Hepatocyte (in vitro differentiated cells): Measurements from ENCODE around the gene AASDH. TPM values are rescaled to one million over a fixed set of nuclear protein-coding genes. Genes with fewer than 3 reads are reported as not detected.

Source experiments
- DNase-seq: peaks from one replicate; pipeline ENCODE4 v3.0.0-alpha.2; 2016; ENCODE audit warnings: low spot score
- H2AFZ ChIP-seq: fragments of 200-600 bp; sonication (generic); 2 replicates; pipeline ENCODE4 v1.6.0; 2016; ENCODE audit warnings: antibody characterized with exemption, mild to moderate bottlenecking
- H3K27ac ChIP-seq: fragments of 200-600 bp; sonication (generic); 2 replicates; pipeline ENCODE4 v1.5.1; 2016; ENCODE audit warnings: mild to moderate bottlenecking
- H3K27me3 ChIP-seq: fragments of 200-600 bp; sonication (generic); 2 replicates; pipeline ENCODE4 v1.6.1; 2016
- H3K36me3 ChIP-seq: fragments of 200-600 bp; sonication (generic); replicated peaks from 2 replicates; pipeline ENCODE4 v1.5.1; 2016; ENCODE audit warnings: low read depth; ENCODE audit not compliant: insufficient read depth
- H3K4me1 ChIP-seq: fragments of 200-600 bp; sonication (generic); 2 replicates; pipeline ENCODE4 v1.5.1; 2016; ENCODE audit warnings: mild to moderate bottlenecking, moderate library complexity; ENCODE audit not compliant: insufficient read depth
- H3K4me2 ChIP-seq: fragments of 200-600 bp; sonication (generic); 2 replicates; pipeline ENCODE4 v1.6.0; 2016
- H3K4me3 ChIP-seq: fragments of 200-600 bp; sonication (generic); 2 replicates; pipeline ENCODE4 v1.5.1; 2016; ENCODE audit warnings: mild to moderate bottlenecking
- H3K79me2 ChIP-seq: fragments of 200-600 bp; sonication (generic); 2 replicates; pipeline ENCODE4 v1.6.0; 2017; ENCODE audit warnings: mild to moderate bottlenecking
- H3K9me2 ChIP-seq: fragments of 200-600 bp; sonication (generic); replicated peaks from 2 replicates; pipeline ENCODE4 v1.6.0; 2017; ENCODE audit warnings: mild to moderate bottlenecking; ENCODE audit not compliant: insufficient read depth
- H3K9me3 ChIP-seq: fragments of 200-600 bp; sonication (generic); 2 replicates; pipeline ENCODE4 v1.5.1; 2016; ENCODE audit warnings: low read depth, mild to moderate bottlenecking
- H4K20me1 ChIP-seq: fragments of 200-600 bp; sonication (generic); 2 replicates; pipeline ENCODE4 v1.6.0; 2016; ENCODE audit warnings: mild to moderate bottlenecking; ENCODE audit not compliant: insufficient read depth, poor library complexity, severe bottlenecking
- CTCF ChIP-seq: fragments of 200-600 bp; sonication (generic); IDR thresholded peaks from 2 replicates; pipeline ENCODE4 v1.5.1; 2016; ENCODE audit warnings: antibody characterized with exemption, mild to moderate bottlenecking; ENCODE audit not compliant: poor library complexity
- EZH2 ChIP-seq: fragments of 200-600 bp; sonication (generic); IDR thresholded peaks from 2 replicates; pipeline ENCODE4 v1.6.1; 2016; ENCODE audit warnings: antibody characterized with exemption, mild to moderate bottlenecking, borderline replicate concordance
- EZH2phosphoT487 ChIP-seq: fragments of 200-600 bp; sonication (generic); IDR thresholded peaks from one replicate; pipeline ENCODE4 v1.6.1; 2018; ENCODE audit warnings: antibody characterized with exemption, mild to moderate bottlenecking, low read depth, moderate library complexity; ENCODE audit not compliant: unreplicated experiment, severe bottlenecking
- WGBS: methylation state at CpG from one replicate; pipeline ENCODE4 v1.1.6; 2016; ENCODE audit warnings: low lambda C conversion rate; ENCODE audit errors: missing lambda C conversion rate; 5-methylcytosine and 5-hydroxymethylcytosine counted together
- polyA plus RNA-seq: library from polyadenylated mRNA; unstranded; fragments of >200 nt; fragmentation: Nextera tagmentation; extraction: Ambion mirVana; gene quantifications from 2 replicates; pipeline ENCODE4 v1.2.1, GENCODE V29; 2016
- total RNA-seq: library from RNA; depleted of rRNA; stranded (reverse); fragments of >200 nt; gene quantifications from 2 replicates; pipeline ENCODE4 v1.2.3, GENCODE V29; 2014

AASDH gene
- total and polyA plus RNA-seq, 2 experiments from 2014 or later = 9.3 to 11.9 TPM

- Histone ChIP-seq H3K4me3 (no peak overlapping the region), H3K4me2 (no peak overlapping the region), H3K9me2 (no peaks in the 10 kb centered on the region), H2AFZ (no peak overlapping the region), H3K27me3 (no peaks in the 10 kb centered on the region), H3K79me2 (peaks cover 89% of the 10 kb centered on the region), H3K36me3 (no peaks in the 10 kb centered on the region), H3K9me3 (no peaks in the 10 kb centered on the region), H3K27ac (no peak overlapping the region), H3K4me1 (no peaks in the 10 kb centered on the region), H4K20me1 (no peaks in the 10 kb centered on the region)
- 96% methylated on average over 5 of the region's 5 CpGs for WGBS
- DNase-seq = no peak
- TF ChIP-seq CTCF (no peak), EZH2phosphoT487 (no peak), EZH2 (no peak)
These were observed 36.9 kb upstream of the AASDH start for GRCh38 chr4:56424176-56424575.

- Histone ChIP-seq H3K4me2 (no peak overlapping the region), H4K20me1 (no peaks in the 10 kb centered on the region), H3K9me2 (no peaks in the 10 kb centered on the region), H3K4me1 (no peaks in the 10 kb centered on the region), H3K4me3 (no peak overlapping the region), H3K27me3 (no peaks in the 10 kb centered on the region), H3K79me2 (peaks cover 71% of the 10 kb centered on the region), H2AFZ (no peak overlapping the region), H3K36me3 (no peaks in the 10 kb centered on the region), H3K9me3 (no peaks in the 10 kb centered on the region), H3K27ac (no peak overlapping the region)
- WGBS = 98% methylated on average over 3 of the region's 3 CpGs
- TF ChIP-seq EZH2phosphoT487 (no peak), EZH2 (no peak), CTCF (no peak)
- no peak for DNase-seq
These were observed 30.1 kb upstream of the AASDH start for GRCh38 chr4:56417396-56417795.

- no peak overlapping the region for H3K4me2 ChIP-seq
- H3K9me3 ChIP-seq = no peaks in the 10 kb centered on the region
- no peak overlapping the region for H3K27ac ChIP-seq
- TF ChIP-seq EZH2phosphoT487 = no peak
- TF ChIP-seq CTCF = no peak
- TF ChIP-seq EZH2 = no peak
- WGBS = 90% methylated on average over 3 of the region's 3 CpGs
- H3K27me3 ChIP-seq = no peaks in the 10 kb centered on the region
- H3K4me3 ChIP-seq = no peak overlapping the region
- peaks cover 65% of the 10 kb centered on the region for H3K79me2 ChIP-seq
- no peak overlapping the region for H2AFZ ChIP-seq
- H3K9me2 ChIP-seq = no peaks in the 10 kb centered on the region
- H3K4me1 ChIP-seq = no peaks in the 10 kb centered on the region
- no peaks in the 10 kb centered on the region for H3K36me3 ChIP-seq
- DNase-seq = no peak
- H4K20me1 ChIP-seq = no peaks in the 10 kb centered on the region
These were observed 29.1 kb upstream of the AASDH start for GRCh38 chr4:56416349-56416748.
